GM12872 (cell line): ENCODE measurements around the gene ELOVL2.

ENCODE experiments used
- TF ChIP-seq, protein P1 (sequence below): IDR thresholded peaks from 3 replicates; pipeline ENCODE4 v1.5.1; 2011; ENCODE audit warnings: low read depth, mild to moderate bottlenecking, low read length, moderate library complexity; ENCODE audit not compliant: insufficient read depth

The ELOVL2 gene

GRCh38 chr6:11053307-11053706 lies 9.2 kb upstream of the ELOVL2 start:
- TF ChIP-seq, protein P1, sequence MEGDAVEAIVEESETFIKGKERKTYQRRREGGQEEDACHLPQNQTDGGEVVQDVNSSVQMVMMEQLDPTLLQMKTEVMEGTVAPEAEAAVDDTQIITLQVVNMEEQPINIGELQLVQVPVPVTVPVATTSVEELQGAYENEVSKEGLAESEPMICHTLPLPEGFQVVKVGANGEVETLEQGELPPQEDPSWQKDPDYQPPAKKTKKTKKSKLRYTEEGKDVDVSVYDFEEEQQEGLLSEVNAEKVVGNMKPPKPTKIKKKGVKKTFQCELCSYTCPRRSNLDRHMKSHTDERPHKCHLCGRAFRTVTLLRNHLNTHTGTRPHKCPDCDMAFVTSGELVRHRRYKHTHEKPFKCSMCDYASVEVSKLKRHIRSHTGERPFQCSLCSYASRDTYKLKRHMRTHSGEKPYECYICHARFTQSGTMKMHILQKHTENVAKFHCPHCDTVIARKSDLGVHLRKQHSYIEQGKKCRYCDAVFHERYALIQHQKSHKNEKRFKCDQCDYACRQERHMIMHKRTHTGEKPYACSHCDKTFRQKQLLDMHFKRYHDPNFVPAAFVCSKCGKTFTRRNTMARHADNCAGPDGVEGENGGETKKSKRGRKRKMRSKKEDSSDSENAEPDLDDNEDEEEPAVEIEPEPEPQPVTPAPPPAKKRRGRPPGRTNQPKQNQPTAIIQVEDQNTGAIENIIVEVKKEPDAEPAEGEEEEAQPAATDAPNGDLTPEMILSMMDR = no peak

GRCh38 chr6:11050731-11051130 lies 6.6 kb upstream of the ELOVL2 start:
- TF ChIP-seq, protein P1 = no peak

GRCh38 chr6:11044712-11045167 lies 635 bp upstream of the ELOVL2 start:
- TF ChIP-seq, protein P1 = no peak

DNA sequence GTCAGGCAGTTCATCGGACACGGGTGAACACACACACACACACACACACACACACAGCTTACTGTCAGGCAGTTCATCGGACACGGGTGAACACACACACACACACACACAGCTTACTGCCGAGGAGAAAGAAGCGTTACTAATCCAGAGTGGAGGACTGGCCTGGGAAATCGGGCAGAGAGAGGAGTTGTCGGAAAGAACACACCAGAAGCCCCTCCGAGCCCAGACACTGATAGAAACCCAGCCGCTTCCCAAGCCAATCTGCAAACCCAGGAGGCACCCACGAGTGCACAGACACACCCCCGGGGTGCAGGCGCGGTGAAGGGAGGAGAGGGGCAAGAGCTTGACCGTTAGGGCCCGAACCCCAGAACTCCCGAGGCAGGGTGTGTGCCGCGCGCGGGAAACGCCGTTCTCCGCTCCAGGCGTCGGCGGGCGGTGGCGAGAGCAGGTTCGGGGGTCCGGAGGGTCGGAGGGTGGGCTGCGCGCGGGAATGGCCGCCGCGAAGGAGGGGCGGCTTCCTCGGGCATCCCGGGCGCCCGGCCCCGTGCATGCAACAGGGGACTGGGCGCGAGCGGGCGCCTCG lies 636 bp downstream of the ELOVL2 start:
- TF ChIP-seq, protein P1 = no peak

GRCh38 chr6:11042750-11043377 lies 1.2 kb downstream of the ELOVL2 start:
- TF ChIP-seq, protein P1 = no peak

DNA sequence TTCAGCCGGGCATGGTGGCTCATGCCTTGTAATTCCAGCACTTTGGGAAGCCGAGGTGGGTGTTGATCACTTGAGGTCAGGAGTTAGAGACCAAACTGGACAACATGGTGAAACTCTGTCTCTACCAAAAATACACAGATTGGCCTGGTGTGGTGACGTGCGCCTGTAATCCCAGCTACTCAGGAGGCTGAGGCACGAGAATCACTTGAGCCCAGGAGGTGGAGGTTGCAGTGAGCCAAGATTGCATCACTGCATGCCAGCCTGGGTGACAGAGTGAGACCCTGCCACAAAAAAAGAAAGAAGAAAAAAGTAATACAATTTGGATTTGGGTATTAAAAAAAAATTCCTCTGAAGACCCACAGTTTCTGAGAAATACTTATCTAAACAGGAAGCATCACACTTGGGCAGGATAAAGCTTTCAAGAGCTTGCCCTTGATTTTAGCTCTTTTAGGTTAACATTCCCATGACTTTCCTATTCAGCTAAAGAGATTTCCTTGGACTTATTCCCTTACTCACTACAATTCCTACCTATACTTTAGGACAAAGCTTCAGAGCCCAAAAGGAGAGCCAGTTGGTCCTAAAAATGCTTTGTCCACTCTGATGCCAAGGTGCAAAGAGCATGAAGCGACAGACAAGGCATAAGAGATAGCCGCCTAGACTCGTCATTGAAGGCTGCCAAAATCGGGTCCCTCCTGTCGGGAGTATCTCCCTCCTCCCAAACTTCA lies 1.9 kb downstream of the ELOVL2 start:
- TF ChIP-seq, protein P1 = no peak

DNA sequence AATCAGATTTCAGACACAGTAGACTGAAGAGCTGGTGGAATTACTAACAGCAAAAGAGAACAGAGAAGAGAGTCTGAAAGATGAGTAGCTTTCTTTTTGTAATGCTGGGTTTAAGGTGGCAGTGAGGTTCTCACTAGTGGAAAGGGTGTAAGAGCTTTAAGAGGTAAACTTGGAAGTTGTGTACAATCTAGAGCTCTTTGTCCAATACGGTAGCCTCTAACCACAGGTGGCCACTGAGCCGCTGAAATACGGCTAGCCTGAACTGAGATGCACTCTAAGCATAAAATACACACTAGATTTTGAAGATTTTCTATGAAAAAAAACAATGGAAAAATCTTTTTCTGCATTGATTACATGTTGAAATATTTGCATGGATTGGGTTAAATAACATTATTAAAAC lies 4.0 kb downstream of the ELOVL2 start:
- TF ChIP-seq, protein P1 = no peak
